CD14-positive monocyte (primary cell): Measurements from ENCODE around the gene SEC63. TPM values are rescaled to one million over a fixed set of nuclear protein-coding genes. Genes with fewer than 3 reads are reported as not detected.

Experiments used
- DNase-seq, 3 donors: peaks; one replicate each; pipeline ENCODE4 v3.0.0-alpha.2; 2011 to 2022
- H2AFZ ChIP-seq: 2 replicates; pipeline ENCODE4 v1.6.0; 2012; ENCODE audit warnings: mild to moderate bottlenecking, low read depth, low read length, inconsistent platforms; ENCODE audit not compliant: insufficient read depth, poor library complexity, severe bottlenecking
- H3K27ac ChIP-seq, 2 donors: 1 replicate in 1 of 2; 2 replicates in 1 of 2; pipeline ENCODE4 v1.5.1; 2012 to 2013; ENCODE audit warnings: low read length in 2 of 2, control low read depth in 1 of 2, inconsistent platforms in 1 of 2, low read depth in 1 of 2, mild to moderate bottlenecking in 1 of 2
- H3K27me3 ChIP-seq, 2 donors: one replicate each; pipeline versions ENCODE4 v1.6.0 to v1.6.1; 2011 to 2013; ENCODE audit warnings: low read length in 2 of 2; ENCODE audit not compliant: control insufficient read depth in 2 of 2, insufficient read depth in 2 of 2
- H3K36me3 ChIP-seq, 2 donors: replicated peaks in 1 of 2; 1 replicate in 1 of 2; 2 replicates in 1 of 2; pipeline versions ENCODE4 v1.5.1 to v1.6.1; 2012 to 2013; ENCODE audit warnings: low read length in 2 of 2, control low read depth in 1 of 2, inconsistent platforms in 1 of 2, mild to moderate bottlenecking in 1 of 2; ENCODE audit not compliant: insufficient read depth in 2 of 2, control insufficient read depth in 1 of 2
- H3K4me1 ChIP-seq, 2 donors: 1 replicate in 1 of 2; 2 replicates in 1 of 2; pipeline versions ENCODE4 v1.5.1 to v1.6.1; 2012 to 2013; ENCODE audit warnings: low read length in 2 of 2, control low read depth in 1 of 2, inconsistent platforms in 1 of 2, mild to moderate bottlenecking in 1 of 2, moderate library complexity in 1 of 2; ENCODE audit not compliant: insufficient read depth in 2 of 2, control insufficient read depth in 1 of 2
- H3K4me2 ChIP-seq: replicated peaks from 2 replicates; pipeline ENCODE3; 2012; ENCODE audit warnings: low read length, moderate library complexity, mild to moderate bottlenecking; ENCODE audit not compliant: poor library complexity, severe bottlenecking; ENCODE audit errors: extremely low read depth
- H3K4me3 ChIP-seq, 3 experiments: fragments of 200-600 bp in 1 of 3; sonication (generic) in 1 of 3; replicated peaks in 1 of 3; 1 replicate in 2 of 3; 2 replicates in 1 of 3; pipeline ENCODE4 v1.5.1; 2011 to 2013; ENCODE audit warnings: low read length in 3 of 3, mild to moderate bottlenecking in 3 of 3, control low read depth in 2 of 3, low read depth in 2 of 3, inconsistent platforms in 1 of 3, moderate library complexity in 1 of 3
- H3K79me2 ChIP-seq: 2 replicates; pipeline ENCODE4 v1.6.0; 2012; ENCODE audit warnings: mild to moderate bottlenecking, control low read depth, inconsistent platforms, low read length, moderate library complexity; ENCODE audit not compliant: insufficient read depth
- H3K9ac ChIP-seq: 2 replicates; pipeline ENCODE4 v1.6.0; 2017; ENCODE audit warnings: low read length, mild to moderate bottlenecking; ENCODE audit not compliant: insufficient read depth, poor library complexity, severe bottlenecking
- H3K9me3 ChIP-seq, 2 donors: replicated peaks in 1 of 2; 1 replicate in 1 of 2; 2 replicates in 1 of 2; pipeline versions ENCODE4 v1.5.1 to v1.6.1; 2012 to 2013; ENCODE audit warnings: low read length in 2 of 2, control low read depth in 1 of 2; ENCODE audit not compliant: control insufficient read depth in 1 of 2, insufficient read depth in 1 of 2
- H4K20me1 ChIP-seq: 2 replicates; pipeline ENCODE4 v1.6.0; 2012; ENCODE audit warnings: mild to moderate bottlenecking, low read length, control low read depth, moderate library complexity; ENCODE audit not compliant: insufficient read depth
- H3K27ac Mint-ChIP-seq, 7 donors: one replicate each; pipeline ENCODE4 v1.8.0; 2020; ENCODE audit warnings: mild to moderate bottlenecking in 7 of 7, mixed read lengths in 7 of 7, moderate library complexity in 6 of 7, inconsistent platforms in 2 of 7
- H3K27me3 Mint-ChIP-seq, 3 donors: one replicate each; pipeline ENCODE4 v1.8.0; 2021 to 2022; ENCODE audit warnings: low read depth in 3 of 3, mild to moderate bottlenecking in 3 of 3, mixed read lengths in 3 of 3, moderate library complexity in 3 of 3, inconsistent platforms in 1 of 3
- H3K36me3 Mint-ChIP-seq, 2 donors: one replicate each; pipeline ENCODE4 v1.8.0; 2020; ENCODE audit warnings: mixed read lengths in 2 of 2, inconsistent platforms in 1 of 2, mild to moderate bottlenecking in 1 of 2
- H3K4me1 Mint-ChIP-seq: one replicate; pipeline ENCODE4 v1.8.0; 2020; ENCODE audit warnings: mild to moderate bottlenecking, mixed read lengths
- H3K4me3 Mint-ChIP-seq, 2 donors: one replicate each; pipeline ENCODE4 v1.8.0; 2020; ENCODE audit warnings: mild to moderate bottlenecking in 2 of 2, mixed read lengths in 2 of 2, moderate library complexity in 1 of 2
- H3K9me3 Mint-ChIP-seq, 7 donors: one replicate each; pipeline ENCODE4 v1.8.0; 2020 to 2022; ENCODE audit warnings: mixed read lengths in 7 of 7, mild to moderate bottlenecking in 6 of 7, moderate library complexity in 6 of 7, inconsistent platforms in 2 of 7
- WGBS: methylation state at CpG from one replicate; pipeline ENCODE4 v1.1.5; 2013; ENCODE audit warnings: missing lambda C conversion rate; ENCODE audit not compliant: insufficient coverage; 5-methylcytosine and 5-hydroxymethylcytosine counted together
- intact Hi-C, 2 donors: fragments of 100-400 bp; cut with micrococcal nuclease; formaldehyde crosslinking; loops; one replicate each; pipeline versions ENCODE4 v1.15.0 to v1.15.1; 2023
- polyA plus RNA-seq, 3 donors: library from polyadenylated mRNA; depleted of rRNA in 1 of 3; unstranded in 2 of 3; stranded (reverse) in 1 of 3; fragments of 300-500 nt in 2 of 3; fragments of >200 nt in 1 of 3; fragmentation: Illumina TruSeq in 2 of 3; gene quantifications; 1 replicate in 2 of 3; 2 replicates in 1 of 3; pipeline ENCODE4 v1.2.3, GENCODE V29; 2012 to 2021
- small RNA-seq: library from RNA; depleted of rRNA; stranded (forward); fragments of <200 nt; gene quantifications from one replicate; pipeline ENCODE3, GENCODE V24; 2012; ENCODE audit warnings: low read depth; ENCODE audit not compliant: insufficient read length
- TF ChIP-seq, protein P1 (sequence below): fragments of 200-600 bp; IDR thresholded peaks from one replicate; pipeline ENCODE4 v1.8.0; 2022; ENCODE audit warnings: antibody characterized with exemption, mild to moderate bottlenecking

The SEC63 gene
- polyA plus RNA-seq, 3 donors: 12.0 to 33.7 (median 12.7) TPM

DNA sequence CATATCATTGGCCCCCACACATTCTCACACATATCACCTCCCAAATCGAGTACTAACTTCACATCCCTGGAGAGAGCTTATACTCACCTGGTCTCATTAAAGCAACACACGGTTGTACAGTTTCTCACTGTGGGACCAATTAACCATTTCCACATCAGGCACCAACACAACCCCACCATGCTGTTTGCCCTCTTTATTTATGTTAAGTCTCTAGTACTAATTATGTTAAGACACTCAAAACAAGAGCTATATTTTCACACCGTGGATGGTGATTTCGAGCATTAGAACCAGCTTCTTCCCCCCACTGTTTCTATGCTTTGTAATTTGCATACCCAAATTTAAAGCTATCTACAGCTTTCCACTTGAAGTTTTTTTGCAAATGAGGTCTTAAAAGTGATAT lies 140.2 kb downstream of the SEC63 start:
- Mint-ChIP-seq H3K4me1 (peaks cover 22% of the 10 kb centered on the region), H3K4me3 (no peak overlapping the region), H3K27me3 (peaks cover 20 to 31% (median 25%) of the 10 kb centered on the region in 3 donors), H3K27ac (no peak overlapping the region), H3K36me3 (no peaks in the 10 kb centered on the region), H3K9me3 (peaks cover 0 to 2% (median 0%) of the 10 kb centered on the region in 7 donors)
- no peak for DNase-seq
- H3K27me3 ChIP-seq: peaks cover 10 to 21% of the 10 kb centered on the region in 2 donors
- H3K9ac ChIP-seq: no peak overlapping the region
- TF ChIP-seq, protein P1, sequence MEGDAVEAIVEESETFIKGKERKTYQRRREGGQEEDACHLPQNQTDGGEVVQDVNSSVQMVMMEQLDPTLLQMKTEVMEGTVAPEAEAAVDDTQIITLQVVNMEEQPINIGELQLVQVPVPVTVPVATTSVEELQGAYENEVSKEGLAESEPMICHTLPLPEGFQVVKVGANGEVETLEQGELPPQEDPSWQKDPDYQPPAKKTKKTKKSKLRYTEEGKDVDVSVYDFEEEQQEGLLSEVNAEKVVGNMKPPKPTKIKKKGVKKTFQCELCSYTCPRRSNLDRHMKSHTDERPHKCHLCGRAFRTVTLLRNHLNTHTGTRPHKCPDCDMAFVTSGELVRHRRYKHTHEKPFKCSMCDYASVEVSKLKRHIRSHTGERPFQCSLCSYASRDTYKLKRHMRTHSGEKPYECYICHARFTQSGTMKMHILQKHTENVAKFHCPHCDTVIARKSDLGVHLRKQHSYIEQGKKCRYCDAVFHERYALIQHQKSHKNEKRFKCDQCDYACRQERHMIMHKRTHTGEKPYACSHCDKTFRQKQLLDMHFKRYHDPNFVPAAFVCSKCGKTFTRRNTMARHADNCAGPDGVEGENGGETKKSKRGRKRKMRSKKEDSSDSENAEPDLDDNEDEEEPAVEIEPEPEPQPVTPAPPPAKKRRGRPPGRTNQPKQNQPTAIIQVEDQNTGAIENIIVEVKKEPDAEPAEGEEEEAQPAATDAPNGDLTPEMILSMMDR: no peak
- no peaks in the 10 kb centered on the region for H3K36me3 ChIP-seq
- intact Hi-C loops: no loop called here
- no peak overlapping the region for H3K27ac ChIP-seq
- no peak overlapping the region for H3K4me2 ChIP-seq
- H3K79me2 ChIP-seq: no peaks in the 10 kb centered on the region
- no peak overlapping the region for H2AFZ ChIP-seq
- no peaks in the 10 kb centered on the region for H3K9me3 ChIP-seq
- WGBS: 100% methylated on average over 1 of the region's 4 CpGs
- peaks cover 10 to 17% of the 10 kb centered on the region in 2 donors for H3K4me1 ChIP-seq
- no peak overlapping the region for H3K4me3 ChIP-seq
- H4K20me1 ChIP-seq: no peaks in the 10 kb centered on the region

Small RNA genes within 50 kb of the gene (small RNA-seq; reads per million reads assigned to genes)
- gene MTHFD2P3: not detected
- not detected for gene RF00045
- gene RNU6-437P: not detected

Other genes with a start within 250 kb of the SEC63 start
- under 1 TPM in 2 of 3 donors, not detected in 1; 0.08 to 0.22 TPM for gene SCML4, start 133.9 kb downstream of the SEC63 start, polyA plus RNA-seq
- 10 to 100 TPM; 13.4 to 60.1 (median 49.7) TPM for gene OSTM1, start 116.5 kb upstream of the SEC63 start, polyA plus RNA-seq
- not detected for gene NR2E1, start 207.8 kb upstream of the SEC63 start, polyA plus RNA-seq